Measurements from ENCODE around the gene XKR8.

DNA sequence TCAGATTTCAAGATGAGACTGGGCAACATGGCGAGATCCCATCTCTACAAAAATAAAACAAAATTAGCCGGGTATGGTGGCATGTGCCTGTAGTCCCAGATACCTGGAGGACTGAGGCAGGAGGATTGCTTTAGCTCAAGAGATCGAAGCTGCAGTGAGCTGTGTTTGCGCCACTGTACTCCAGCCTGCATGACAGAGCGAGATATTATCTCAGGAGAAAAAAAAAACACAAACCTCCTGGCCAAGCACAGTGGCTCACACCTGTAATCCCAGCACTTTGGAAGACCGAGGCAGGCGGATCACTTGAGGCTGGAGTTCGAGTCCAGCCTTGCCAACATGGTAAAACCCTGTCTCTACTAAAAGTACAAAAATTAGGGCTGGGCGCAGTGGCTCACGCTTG lies 42.8 kb downstream of the XKR8 start:
- TF ChIP-seq CTCF (conservative IDR thresholded peaks at IDR 0.05; ENCODE audit: low read length) (no peak), EZH2phosphoT487 (IDR thresholded peaks at IDR 0.05; ENCODE audit: borderline replicate concordance, low read depth, low read length) (no peak)
